Jurkat, Clone E6-1 (cell line): ENCODE measurements around the gene NFS1.

Experiments used
- DNase-seq: peaks from one replicate; pipeline ENCODE4 v3.0.0-alpha.2; 2011; ENCODE audit warnings: low read depth, low spot score
- H3K4me3 ChIP-seq: 2 replicates; pipeline ENCODE4 v1.5.1; 2011; ENCODE audit warnings: mild to moderate bottlenecking, low read length, control low read depth, moderate library complexity

NFS1 gene

GRCh38 chr20:35625584-35626385, 73.4 kb downstream of the NFS1 start:
- no peak for DNase-seq

GRCh38 chr20:35621560-35621946, 77.6 kb downstream of the NFS1 start:
- H3K4me3 ChIP-seq = no peak overlapping the region
- DNase-seq = no peak

More at GRCh38 chr20:35625584-35626385, 73.4 kb downstream of the NFS1 start:
- no peak overlapping the region for H3K4me3 ChIP-seq

- H3K4me3 ChIP-seq = no peak overlapping the region
- DNase-seq = no peak
These were observed 78.2 kb downstream of the NFS1 start for GRCh38 chr20:35620818-35621559.

DNA sequence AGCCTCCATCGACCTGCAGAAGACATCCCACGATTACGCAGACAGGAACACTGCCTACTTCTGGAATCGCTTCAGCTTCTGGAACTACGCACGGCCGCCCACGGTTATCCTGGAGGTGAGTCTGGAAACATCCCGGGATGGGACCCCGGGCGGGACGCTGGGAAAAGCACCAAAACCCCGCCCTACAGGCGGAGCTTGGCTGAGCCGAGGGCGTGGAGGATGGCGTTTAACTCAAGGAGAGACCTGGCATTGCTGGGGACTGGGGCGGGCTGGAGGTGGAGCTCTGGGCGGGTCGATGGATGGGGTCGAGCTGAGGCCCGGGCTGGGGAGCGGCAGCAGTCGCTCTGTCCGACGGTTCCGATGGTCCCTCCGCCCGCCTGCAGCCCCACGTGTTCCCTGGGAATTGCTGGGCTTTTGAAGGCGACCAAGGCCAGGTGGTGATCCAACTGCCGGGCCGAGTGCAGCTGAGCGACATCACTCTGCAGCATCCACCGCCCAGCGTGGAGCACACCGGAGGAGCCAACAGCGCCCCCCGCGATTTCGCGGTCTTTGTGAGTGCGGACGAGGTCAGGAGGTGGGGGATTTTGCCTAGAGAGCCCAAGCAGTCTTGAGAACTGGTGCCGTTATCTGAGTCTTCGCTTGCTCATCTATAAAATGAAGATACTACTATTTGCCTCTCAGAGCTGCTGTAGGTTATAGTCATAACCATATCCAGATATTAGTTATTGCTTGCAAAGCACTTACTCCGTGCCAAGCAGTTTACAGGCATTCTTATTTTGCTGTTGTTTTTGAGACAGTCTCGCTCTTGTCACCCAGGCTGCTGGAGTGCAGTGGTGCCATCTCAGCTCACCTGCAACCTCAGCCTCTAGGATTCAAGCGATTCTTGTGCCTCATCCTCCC, 79.7 kb downstream of the NFS1 start:
- peak; percentile 57 for DNase-seq
- peak overlapping the region; percentile 63 for H3K4me3 ChIP-seq

DNA sequence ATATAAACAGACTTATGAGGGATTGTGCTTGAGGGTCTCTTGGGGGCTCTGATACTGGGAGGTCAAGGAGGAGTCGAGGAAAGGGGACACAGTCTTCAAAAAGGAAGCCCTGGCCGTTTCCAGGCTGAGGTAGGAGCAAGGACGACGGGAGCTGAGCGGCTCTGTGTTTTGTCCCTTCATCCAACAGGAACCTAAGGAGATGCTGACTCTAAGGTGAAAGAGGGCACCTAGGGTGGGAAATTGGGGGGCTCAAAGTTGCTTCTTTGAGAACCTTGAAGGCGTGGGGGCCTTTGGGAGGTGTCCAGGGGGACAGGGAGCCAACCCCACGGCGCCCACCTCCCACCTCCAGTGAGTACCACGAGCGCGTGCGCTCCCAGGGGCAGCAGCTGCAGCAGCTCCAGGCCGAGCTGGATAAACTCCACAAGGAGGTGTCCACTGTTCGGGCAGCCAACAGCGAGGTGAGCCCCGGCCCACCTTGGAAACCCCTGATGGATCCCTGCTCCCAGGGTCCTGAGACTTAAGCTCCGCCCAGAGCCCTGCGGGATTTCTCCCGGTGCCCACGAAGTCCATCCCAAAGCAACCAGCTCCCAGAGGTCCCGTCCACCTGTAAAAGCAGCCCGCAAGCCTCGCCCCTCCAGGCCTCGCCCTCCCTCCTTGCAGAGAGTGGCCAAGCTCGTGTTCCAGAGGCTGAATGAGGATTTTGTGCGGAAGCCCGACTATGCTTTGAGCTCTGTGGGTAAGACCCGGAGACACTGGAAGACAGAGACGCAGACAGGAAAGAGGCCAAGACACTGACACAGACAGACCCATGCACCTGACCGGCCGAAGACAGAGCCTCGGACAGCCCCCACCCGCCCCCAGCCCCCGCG, 80.7 kb downstream of the NFS1 start:
- no peak for DNase-seq
- H3K4me3 ChIP-seq = peak overlapping the region; percentile 63
